DOHH2 (cell line): Measurements from ENCODE around the gene NR4A2.

Experiments used
- EZH2phosphoT487 ChIP-seq: fragments of 200-600 bp; sonication (generic); IDR thresholded peaks from 2 replicates; pipeline ENCODE4 v1.6.1; 2017; ENCODE audit warnings: borderline replicate concordance, mild to moderate bottlenecking, antibody characterized with exemption, low read length, moderate library complexity, mixed read lengths
- TF ChIP-seq, protein P1 (sequence below): fragments of 200-600 bp; sonication (generic); IDR thresholded peaks from one replicate; pipeline ENCODE4 v1.5.1; 2014; ENCODE audit warnings: antibody characterized with exemption, mild to moderate bottlenecking, low read depth, low read length; ENCODE audit not compliant: poor library complexity, severe bottlenecking

DNA sequence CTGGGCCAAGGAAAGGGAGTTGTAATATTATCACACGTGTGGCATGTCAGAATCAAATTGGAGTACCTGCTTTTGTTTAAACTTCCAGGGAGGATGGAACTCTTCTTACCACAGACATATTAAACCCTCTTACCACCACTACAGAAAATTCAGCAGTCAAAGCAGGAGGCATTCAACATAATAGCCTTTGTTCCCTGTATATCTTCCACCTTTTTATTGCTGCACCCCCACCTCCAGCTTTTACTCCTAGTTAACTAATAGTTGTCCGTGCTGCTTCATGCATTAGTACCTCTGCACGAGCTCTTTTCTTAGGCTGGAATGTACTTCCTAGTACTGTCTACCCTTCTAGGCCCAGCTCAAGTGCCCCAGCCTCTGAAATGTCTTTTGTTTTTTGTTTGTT is 14.9 kb upstream of the NR4A2 start:
- TF ChIP-seq, protein P1, sequence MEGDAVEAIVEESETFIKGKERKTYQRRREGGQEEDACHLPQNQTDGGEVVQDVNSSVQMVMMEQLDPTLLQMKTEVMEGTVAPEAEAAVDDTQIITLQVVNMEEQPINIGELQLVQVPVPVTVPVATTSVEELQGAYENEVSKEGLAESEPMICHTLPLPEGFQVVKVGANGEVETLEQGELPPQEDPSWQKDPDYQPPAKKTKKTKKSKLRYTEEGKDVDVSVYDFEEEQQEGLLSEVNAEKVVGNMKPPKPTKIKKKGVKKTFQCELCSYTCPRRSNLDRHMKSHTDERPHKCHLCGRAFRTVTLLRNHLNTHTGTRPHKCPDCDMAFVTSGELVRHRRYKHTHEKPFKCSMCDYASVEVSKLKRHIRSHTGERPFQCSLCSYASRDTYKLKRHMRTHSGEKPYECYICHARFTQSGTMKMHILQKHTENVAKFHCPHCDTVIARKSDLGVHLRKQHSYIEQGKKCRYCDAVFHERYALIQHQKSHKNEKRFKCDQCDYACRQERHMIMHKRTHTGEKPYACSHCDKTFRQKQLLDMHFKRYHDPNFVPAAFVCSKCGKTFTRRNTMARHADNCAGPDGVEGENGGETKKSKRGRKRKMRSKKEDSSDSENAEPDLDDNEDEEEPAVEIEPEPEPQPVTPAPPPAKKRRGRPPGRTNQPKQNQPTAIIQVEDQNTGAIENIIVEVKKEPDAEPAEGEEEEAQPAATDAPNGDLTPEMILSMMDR, result no peak
- no peak for TF ChIP-seq EZH2phosphoT487
